K562 (cell line): Measurements from ENCODE around the gene TLE3. TPM values are rescaled to one million over a fixed set of nuclear protein-coding genes. Genes with fewer than 3 reads are reported as not detected.

ENCODE experiments used
- BACH1 ChIP-seq: fragments of 200-800 bp; sonication (Bioruptor generic); IDR thresholded peaks from 2 replicates; pipeline ENCODE4 v1.6.1; 2016; ENCODE audit warnings: missing genetic modification characterization, missing compliant biosample characterization
- E2F6 ChIP-seq, 2 experiments: IDR thresholded peaks; 2 replicates each; pipeline ENCODE4 v1.6.1; 2011; ENCODE audit warnings: borderline replicate concordance in 1 of 2, control low read depth in 1 of 2, low read depth in 1 of 2, low read length in 1 of 2, mild to moderate bottlenecking in 1 of 2, mixed read lengths in 1 of 2, moderate library complexity in 1 of 2; ENCODE audit not compliant: insufficient read depth in 1 of 2, insufficient read length in 1 of 2, poor library complexity in 1 of 2, severe bottlenecking in 1 of 2; ENCODE audit errors: extremely low read depth in 1 of 2
- HOMEZ ChIP-seq: fragments of 250-450 bp; sonication (Bioruptor Pico); IDR thresholded peaks from 2 replicates; pipeline ENCODE4 v1.4.0; 2020; ENCODE audit warnings: mild to moderate bottlenecking, moderate library complexity
- JUND ChIP-seq, 2 experiments: IDR thresholded peaks; 2 replicates in 1 of 2; 3 replicates in 1 of 2; pipeline ENCODE4 v1.6.1; 2011; ENCODE audit warnings: borderline replicate concordance in 2 of 2, low read depth in 2 of 2, low read length in 2 of 2, improper control_type of control experiment in 1 of 2, missing biosample characterization in 1 of 2, missing genetic modification characterization in 1 of 2, missing genetic modification reagents in 1 of 2
- KHSRP ChIP-seq: fragments of 450-650 bp; IDR thresholded peaks from 2 replicates; pipeline ENCODE4 v1.6.1; 2017
- KLF16 ChIP-seq: IDR thresholded peaks from 2 replicates; pipeline ENCODE4 v1.6.1; 2016; ENCODE audit warnings: antibody characterized with exemption
- NBN ChIP-seq: fragments of 450-650 bp; IDR thresholded peaks from 2 replicates; pipeline ENCODE4 v1.6.1; 2016; ENCODE audit warnings: low read depth, mild to moderate bottlenecking
- POLR2G ChIP-seq: fragments of 200-400 bp; formaldehyde crosslinking; IDR thresholded peaks from 2 replicates; pipeline ENCODE4 v1.6.1; 2017; ENCODE audit warnings: low read depth, mild to moderate bottlenecking, antibody characterized with exemption, low read length, moderate library complexity
- PURB ChIP-seq: sonication (generic); formaldehyde crosslinking; IDR thresholded peaks from 2 replicates; pipeline ENCODE4 v1.9.0; 2021; ENCODE audit warnings: low read depth, mild to moderate bottlenecking, missing genetic modification reagents
- RREB1 ChIP-seq: fragments of 250-450 bp; sonication (Bioruptor Pico); IDR thresholded peaks from 2 replicates; pipeline ENCODE4 v1.4.0; 2020
- ZBTB11 ChIP-seq, 3 experiments: fragments of 200-800 bp in 1 of 3; fragments of 250-450 bp in 1 of 3; fragments of 450-650 bp in 1 of 3; sonication (Bioruptor Pico) in 1 of 3; sonication (Bioruptor generic) in 1 of 3; formaldehyde crosslinking in 1 of 3; IDR thresholded peaks; 2 replicates each; pipeline versions ENCODE4 v1.6.1 to v1.8.0; 2016 to 2022; ENCODE audit warnings: mild to moderate bottlenecking in 2 of 3, missing genetic modification characterization in 2 of 3, missing compliant biosample characterization in 1 of 3, moderate library complexity in 1 of 3
- ZBTB17 ChIP-seq: fragments of 450-650 bp; formaldehyde crosslinking; IDR thresholded peaks from 2 replicates; pipeline ENCODE4 v1.4.0; 2020; ENCODE audit warnings: mild to moderate bottlenecking
- ZNF274 ChIP-seq: IDR thresholded peaks from 2 replicates; pipeline ENCODE4 v1.6.1; 2011; ENCODE audit warnings: low read depth, mild to moderate bottlenecking, low read length, moderate library complexity, borderline replicate concordance
- polyA plus RNA-seq, 8 experiments: library from polyadenylated mRNA; depleted of rRNA in 4 of 8; stranded (reverse) in 5 of 8; unstranded in 3 of 8; fragments of >200 nt; fragmentation: Nextera tagmentation in 2 of 8; fragmentation: Illumina TruSeq in 1 of 8; extraction: Ambion mirVana in 2 of 8; extraction: Trizol in 1 of 8; gene quantifications; 2 replicates each; pipeline versions ENCODE4 v1.2.1 to v1.2.3, GENCODE V29; 2011 to 2014; ENCODE audit warnings: inconsistent platforms in 1 of 8, missing spikeins in 1 of 8
- total RNA-seq, 7 experiments: library from RNA; depleted of rRNA in 6 of 7; stranded (reverse); fragments of >200 nt in 6 of 7; fragmentation: Illumina TruSeq in 2 of 7; extraction: Trizol in 2 of 7; gene quantifications; 2 replicates each; pipeline versions ENCODE4 v1.2.1 to v1.2.3, GENCODE V29; 2011 to 2021; ENCODE audit warnings: low replicate concordance in 1 of 7

Gene TLE3
- total and polyA plus RNA-seq, 9 of the 15 experiments (the other 6 are each of a cell fraction or from before 2014, with no cell fraction given), result 1.5 to 84.2 (median 14.1) TPM

- TF ChIP-seq E2F6 (IDR thresholded peaks at IDR 0.05; ENCODE audit: borderline replicate concordance in 1 of 2, extremely low read depth in 1 of 2, insufficient read depth in 1 of 2, insufficient read length in 1 of 2, low read depth in 1 of 2, low read length in 1 of 2, poor library complexity in 1 of 2, severe bottlenecking in 1 of 2) (peak; percentile 93 to 95), ZBTB17 (0 out of 2 replicates have a peak, but pooled peaks have one; percentile 14), BACH1 (tag) (no peak), KHSRP (no peak), KLF16 (no peak), ZBTB11 (CRISPR knock-in tag; IDR thresholded peaks at IDR 0.05) (peak in 1 of 3 experiments; percentile 28; a peak in 1 of 6 replicates), PURB (CRISPR knock-in tag) (no peak), NBN (peak; percentile 89), HOMEZ (CRISPR knock-in tag) (peak; percentile 43; the same call in 1 of the 2 replicates), JUND (IDR thresholded peaks at IDR 0.05; ENCODE audit: borderline replicate concordance, low read depth, low read length) (peak; percentile 40; the same call in 1 of the 2 replicates), JUND (tag; IDR thresholded peaks at IDR 0.05; ENCODE audit: borderline replicate concordance, low read depth, low read length) (no peak), POLR2G (peak; percentile 95), ZNF274 (no peak), RREB1 (CRISPR knock-in tag) (no peak)
These were observed at the start of gene TLE3 (continued) for GRCh38 chr15:70097321-70098152.
